NCI-H1092 (cell line): ENCODE results near the gene MEPE.

Experiments
- DNase-seq: peaks from one replicate; lab custom pipeline; 2025; lab: John Stamatoyannopoulos, UW

Gene MEPE

GRCh38 chr4:87840149-87840548 is 7.4 kb downstream of the MEPE start:
- DNase-seq = no peak

- DNase-seq = no peak
Measured at GRCh38 chr4:87843936-87844335, 11.2 kb downstream of the MEPE start.

DNA sequence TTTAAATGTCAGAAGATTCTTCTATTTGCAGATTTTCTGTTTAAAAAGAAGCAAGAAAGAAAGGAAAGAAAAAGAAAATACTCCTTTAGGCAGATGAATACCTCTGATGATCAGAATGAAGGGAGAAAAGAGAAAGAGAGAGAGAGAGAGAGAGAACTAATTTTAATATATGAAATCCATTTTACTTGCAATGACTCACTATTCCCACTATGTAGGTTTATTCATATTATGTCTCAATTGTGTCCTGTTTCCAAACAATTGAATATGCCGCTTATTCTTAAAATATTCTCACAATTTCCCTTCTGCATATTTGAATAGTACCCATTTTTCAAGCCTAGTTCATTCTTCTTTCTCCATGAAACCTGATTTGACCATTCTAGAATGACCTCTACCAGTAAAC is 11.7 kb downstream of the MEPE start:
- no peak for DNase-seq

GRCh38 chr4:87846226-87846625 is 13.5 kb downstream of the MEPE start:
- DNase-seq = no peak

GRCh38 chr4:87848622-87849351 is 16.0 kb downstream of the MEPE start:
- peak; percentile 49 for DNase-seq

DNA sequence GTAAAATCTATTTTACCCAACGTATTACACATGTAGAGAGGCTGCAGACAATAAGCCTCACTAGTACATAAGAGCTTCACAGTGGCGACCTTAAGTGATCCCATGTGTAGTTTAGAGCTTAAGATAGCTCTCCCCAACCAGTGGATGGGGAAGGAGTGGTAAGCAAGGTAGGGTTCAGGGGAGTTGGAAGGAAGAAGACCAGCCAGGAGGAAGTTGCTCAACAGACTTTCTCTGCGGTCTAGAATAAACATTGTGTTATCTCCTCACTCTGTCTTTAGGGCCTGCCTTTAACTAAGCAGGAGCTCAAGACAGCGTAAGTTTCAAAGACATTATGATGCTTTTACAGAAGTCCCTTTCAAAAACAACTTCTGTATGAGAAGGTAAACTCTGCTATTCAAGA is 16.8 kb downstream of the MEPE start:
- DNase-seq = no peak

DNA sequence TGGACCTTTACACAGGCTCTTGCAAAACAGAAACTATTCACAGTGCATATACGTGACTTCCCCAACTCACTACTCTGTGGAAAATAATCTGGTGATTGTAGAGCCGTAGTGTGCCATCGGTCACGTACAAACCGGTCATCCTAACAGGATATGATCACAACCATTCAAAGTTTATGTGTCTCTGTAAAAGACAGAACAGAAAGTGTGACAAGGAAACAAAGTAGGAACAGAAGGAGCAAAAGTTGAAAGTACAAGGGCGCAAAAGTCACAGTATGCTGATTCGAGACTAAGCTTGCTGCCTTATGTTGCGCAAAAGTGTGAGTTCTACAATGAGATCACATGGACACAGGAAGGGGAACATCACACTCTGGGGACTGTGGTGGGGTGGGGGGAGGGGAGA is 18.6 kb downstream of the MEPE start:
- DNase-seq = no peak

- DNase-seq = no peak
Measured at GRCh38 chr4:87851953-87852352, 19.2 kb downstream of the MEPE start.

DNA sequence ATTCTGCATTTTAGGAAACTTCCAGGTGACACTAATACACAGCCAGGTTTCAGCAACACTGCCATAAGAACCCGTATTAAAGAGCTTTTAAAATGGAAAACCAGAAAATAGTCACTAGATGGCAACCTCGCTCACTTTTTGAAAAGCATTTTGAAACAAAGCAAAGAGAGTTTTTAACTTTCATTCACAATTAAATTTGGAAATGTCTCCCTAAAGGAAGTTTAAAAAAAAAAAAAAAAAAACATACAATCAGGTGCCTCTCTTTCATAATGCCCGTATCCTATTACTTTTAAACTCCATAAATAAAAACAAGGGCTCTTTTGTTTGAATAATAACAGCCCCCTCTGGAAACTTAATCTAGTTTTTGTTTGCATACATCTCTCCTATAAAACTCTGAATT is 20.3 kb downstream of the MEPE start:
- DNase-seq = peak; percentile 1

DNA sequence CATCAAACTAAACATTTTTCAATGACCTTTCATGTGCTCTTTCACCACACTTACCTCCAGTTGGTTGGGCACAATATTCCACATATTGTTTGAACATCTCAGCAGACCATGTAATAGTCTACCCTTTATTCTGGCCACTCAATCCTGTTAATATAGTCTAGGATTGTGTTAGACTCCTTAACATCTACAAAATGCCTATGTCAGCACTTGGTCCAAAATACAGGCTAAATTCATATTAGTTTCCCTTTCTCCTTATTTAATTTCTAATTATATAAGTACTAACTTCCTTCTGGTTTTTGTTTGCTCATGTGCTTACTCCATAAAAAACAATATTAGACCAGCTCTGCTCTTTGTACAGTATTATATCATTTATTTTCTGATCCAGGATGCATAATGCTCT is 21.1 kb downstream of the MEPE start:
- no peak for DNase-seq

- DNase-seq = no peak
Measured at GRCh38 chr4:87855559-87855958, 22.8 kb downstream of the MEPE start.

- no peak for DNase-seq
Measured at GRCh38 chr4:87856816-87857215, 24.0 kb downstream of the MEPE start.

DNA sequence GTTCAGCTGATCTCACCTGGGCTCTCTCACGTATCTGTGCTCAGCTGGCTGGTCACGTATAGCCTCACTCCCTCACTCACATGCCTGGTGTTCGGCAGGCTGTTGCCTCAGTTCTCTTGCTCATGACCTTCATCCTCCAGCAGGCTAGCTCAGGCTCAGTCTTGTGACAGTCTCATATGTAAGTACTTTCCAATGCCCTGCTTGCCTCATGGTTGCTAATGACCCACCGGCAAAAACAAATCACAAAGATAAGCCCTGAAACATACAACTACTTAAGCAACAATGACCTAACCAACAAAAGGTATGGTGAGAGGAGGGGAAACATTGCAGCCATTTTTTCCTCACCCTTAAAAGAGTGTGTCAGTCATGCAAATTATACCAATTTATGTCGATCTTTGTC is 25.0 kb downstream of the MEPE start:
- DNase-seq = no peak

- DNase-seq = no peak
Measured at GRCh38 chr4:87862236-87862635, 29.5 kb downstream of the MEPE start.

DNA sequence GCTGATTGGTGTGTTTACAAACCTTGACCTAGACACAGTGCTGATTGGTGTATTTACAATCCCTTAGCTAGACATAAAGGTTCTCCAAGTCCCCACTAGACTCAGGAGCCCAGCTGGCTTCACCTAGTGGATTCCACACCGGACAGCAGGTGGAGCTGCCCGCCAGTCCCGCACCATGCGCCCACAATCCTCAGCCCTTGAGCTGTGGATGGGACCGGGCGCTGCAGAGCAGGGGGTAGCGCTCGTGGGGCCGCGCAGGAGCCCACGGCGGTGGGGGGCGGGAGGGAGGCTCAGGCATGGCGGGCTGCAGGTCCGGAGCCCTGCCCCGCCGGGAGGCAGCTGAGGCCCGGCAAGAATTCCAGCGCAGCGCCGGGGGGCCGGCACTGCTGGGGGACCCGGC is 30.7 kb downstream of the MEPE start:
- no peak for DNase-seq

GRCh38 chr4:87864321-87864720 is 31.6 kb downstream of the MEPE start:
- DNase-seq = no peak

- DNase-seq = no peak
Measured at GRCh38 chr4:87865288-87865687, 32.5 kb downstream of the MEPE start.

DNA sequence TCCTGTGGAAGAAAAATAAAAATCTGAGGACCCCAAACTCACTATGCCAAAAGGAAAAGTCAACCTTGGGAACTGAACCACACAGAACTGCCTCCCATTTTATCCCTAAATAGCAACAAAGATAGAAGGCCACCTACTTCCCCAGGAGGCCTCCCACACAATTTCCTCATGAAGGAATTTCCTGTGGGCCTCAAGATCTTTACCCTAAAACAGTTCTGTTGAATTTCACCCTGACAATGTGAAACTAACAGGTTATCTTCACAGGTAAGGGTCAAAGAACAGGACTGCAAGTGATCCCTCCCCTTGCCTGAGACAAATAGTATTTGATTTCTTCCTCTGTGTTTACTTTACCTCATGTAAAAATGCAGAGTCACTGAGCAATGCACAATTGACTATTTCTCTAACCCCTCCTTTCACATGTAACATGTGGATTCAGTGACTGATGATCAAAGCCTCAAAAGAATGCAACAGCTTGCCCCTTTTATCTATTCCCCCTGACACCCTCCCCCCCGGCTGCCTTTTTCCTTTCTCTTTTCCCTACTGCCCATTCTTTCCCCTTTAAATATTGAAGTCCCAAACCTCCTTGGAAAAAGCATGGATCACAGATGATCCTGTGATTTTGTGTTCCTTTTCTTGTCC is 33.3 kb downstream of the MEPE start:
- DNase-seq = no peak

DNA sequence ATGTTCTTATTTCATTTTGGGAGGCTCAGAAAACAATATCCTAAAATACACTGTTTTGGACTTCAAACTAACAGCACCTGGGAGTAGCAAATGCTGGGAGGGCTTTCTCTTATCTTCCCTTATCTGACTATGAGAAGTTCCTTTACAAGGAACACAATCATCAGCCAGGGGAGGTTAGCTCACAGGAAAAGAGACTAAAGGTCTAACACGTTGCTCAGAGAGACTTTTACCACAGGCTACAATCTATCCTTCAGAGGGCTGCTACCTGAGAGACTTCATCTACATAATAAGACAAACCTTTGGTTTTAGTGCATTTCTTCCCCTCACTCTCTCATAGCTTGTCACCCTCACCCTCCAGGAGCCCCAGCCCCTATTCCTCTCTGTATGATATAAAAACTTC is 35.8 kb downstream of the MEPE start:
- no peak for DNase-seq

- no peak for DNase-seq
Measured at GRCh38 chr4:87872028-87872427, 39.3 kb downstream of the MEPE start.

DNA sequence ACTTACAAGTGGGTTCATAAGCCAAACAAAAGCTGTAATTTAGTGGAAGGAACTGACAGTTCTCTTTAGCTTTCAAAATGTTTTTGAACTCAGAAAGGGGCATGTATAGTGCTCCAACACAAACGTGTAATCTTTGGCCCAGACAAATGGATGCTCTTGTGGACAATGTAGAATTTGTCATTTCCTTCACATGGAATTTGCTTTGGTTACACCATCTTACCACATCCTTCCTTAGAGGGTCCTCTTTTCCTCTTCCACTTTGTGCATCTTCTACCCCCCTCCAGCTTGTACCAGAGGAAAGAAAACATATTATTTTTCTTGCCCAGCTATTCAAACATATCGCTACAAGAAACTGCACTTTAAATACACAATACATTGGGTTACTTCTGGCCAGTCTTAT is 42.4 kb downstream of the MEPE start:
- no peak for DNase-seq

- DNase-seq = no peak
Measured at GRCh38 chr4:87880106-87880505, 47.3 kb downstream of the MEPE start.

DNA sequence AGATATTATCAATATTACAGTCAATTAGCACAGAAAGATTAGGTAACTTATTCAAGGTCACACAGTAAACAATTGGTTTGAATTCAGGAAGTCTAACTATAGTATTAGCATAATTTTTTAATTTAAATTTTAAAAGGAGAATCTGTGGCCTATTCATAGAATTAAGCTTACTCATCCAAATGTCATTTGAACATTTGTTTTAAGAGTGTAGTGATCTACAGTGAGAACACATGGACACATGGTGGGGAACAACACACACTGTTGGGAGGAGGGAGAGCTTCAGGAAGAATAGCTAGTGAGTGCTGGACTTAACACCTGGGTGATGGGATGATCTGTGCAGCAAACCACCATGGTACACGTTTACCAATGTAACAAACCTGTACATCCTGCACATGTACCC is 48.3 kb downstream of the MEPE start:
- no peak for DNase-seq

DNA sequence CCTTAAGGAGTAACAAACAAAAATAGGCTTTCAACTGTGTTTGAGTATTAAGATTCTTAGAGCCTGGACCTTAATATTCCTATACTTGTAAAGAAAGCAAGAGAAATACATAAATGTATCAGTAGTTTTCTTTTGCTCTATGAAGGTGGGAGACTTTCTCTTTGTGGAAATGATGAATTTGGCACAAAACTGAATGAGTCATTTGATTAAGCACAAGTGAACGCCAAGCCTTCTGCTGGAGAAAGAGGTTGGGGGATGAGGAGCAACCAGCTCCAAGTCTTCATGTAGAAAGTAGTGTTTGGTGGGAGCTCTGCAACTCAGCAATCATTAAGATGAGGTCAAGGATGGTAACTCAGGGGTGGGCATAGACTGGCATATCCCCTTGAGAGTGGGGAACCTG is 49.6 kb downstream of the MEPE start:
- DNase-seq = no peak
